GM12878 (cell line): Measurements from ENCODE around the gene OR5M3. TPM values are rescaled to one million over a fixed set of nuclear protein-coding genes. Genes with fewer than 3 reads are reported as not detected.

ENCODE experiments used
- ATAC-seq: fragments of 200-7000 bp; cut with Tn5 transposase; 3 replicates; pipeline ENCODE4 v1.9.1; 2020; ENCODE audit warnings: mild to moderate bottlenecking, moderate library complexity
- BruUV-seq: library from RNA; stranded (reverse); fragments of 400-500 nt; replicated peaks from 2 replicates; lab custom pipeline; 2021; lab: Mats Ljungman, UMichigan
- CTCF ChIA-PET: fragments of 300-600 bp; sonication (Branson Sonifier 250); formaldehyde crosslinking; extraction: SDS; loops from one replicate; lab custom pipeline; 2021; ENCODE audit warnings: inconsistent platforms; lab: Yijun Ruan, JAX
- POLR2A ChIA-PET: fragments of 350-600 bp; formaldehyde crosslinking; extraction: SDS; loops from one replicate; lab custom pipeline; 2021; ENCODE audit warnings: inconsistent platforms; lab: Charles Lee
- RAD21 ChIA-PET: fragments of 300-600 bp; sonication (Branson Sonifier 250); formaldehyde crosslinking; loops from one replicate; lab custom pipeline; 2023; ENCODE audit warnings: antibody characterized with exemption; ENCODE audit not compliant: unreplicated experiment; lab: Charles Lee
- SMC1A ChIA-PET: fragments of 300-600 bp; sonication (Branson Sonifier 250); formaldehyde crosslinking; loops from one replicate; lab custom pipeline; 2023; ENCODE audit not compliant: unreplicated experiment, uncharacterized antibody; lab: Charles Lee
- DNase-seq: peaks from one replicate; pipeline ENCODE4 v3.0.0-alpha.2; 2011; ENCODE audit warnings: low read depth, low spot score
- FAIRE-seq: peaks from 3 replicates; lab custom pipeline; 2011; peaks lifted over from hg19 to GRCh38; lab: Jason Lieb, UNC
- H2AFZ ChIP-seq: 2 replicates; pipeline ENCODE4 v1.6.0; 2011; ENCODE audit warnings: low read depth, low read length, control low read depth; ENCODE audit not compliant: control insufficient read depth
- H3K27ac ChIP-seq: 2 replicates; pipeline ENCODE4 v1.5.1; 2011; ENCODE audit warnings: control low read depth; ENCODE audit not compliant: control insufficient read depth, insufficient read depth
- H3K27me3 ChIP-seq, 2 experiments: replicated peaks in 1 of 2; 2 replicates each; pipeline versions ENCODE4 v1.6.0 to v1.6.1; 2011; ENCODE audit warnings: low read length in 1 of 2; ENCODE audit not compliant: control insufficient read depth in 2 of 2, insufficient read depth in 2 of 2
- H3K36me3 ChIP-seq, 2 experiments: 2 replicates each; pipeline ENCODE4 v1.5.1; 2011; ENCODE audit warnings: low read length in 1 of 2; ENCODE audit not compliant: control insufficient read depth in 2 of 2, insufficient read depth in 2 of 2
- H3K4me1 ChIP-seq: 2 replicates; pipeline ENCODE4 v1.6.1; 2011; ENCODE audit warnings: mild to moderate bottlenecking, low read length, moderate library complexity, mixed read lengths; ENCODE audit not compliant: control insufficient read depth, insufficient read depth
- H3K4me2 ChIP-seq: 2 replicates; pipeline ENCODE4 v1.6.0; 2011; ENCODE audit warnings: control low read depth; ENCODE audit not compliant: control insufficient read depth, insufficient read depth
- H3K4me3 ChIP-seq: fragments of 200-600 bp; sonication (generic); 2 replicates; pipeline ENCODE4 v1.5.1; 2016
- H3K79me2 ChIP-seq: 2 replicates; pipeline ENCODE4 v1.6.0; 2011; ENCODE audit warnings: low read length; ENCODE audit not compliant: control insufficient read depth, insufficient read depth
- H3K9ac ChIP-seq: 2 replicates; pipeline ENCODE4 v1.8.0; 2011; ENCODE audit warnings: low read length, control low read depth, mixed read lengths; ENCODE audit not compliant: control insufficient read depth, insufficient read depth
- H3K9me3 ChIP-seq: replicated peaks from 3 replicates; pipeline ENCODE4 v1.5.1; 2011; ENCODE audit warnings: mild to moderate bottlenecking, low read length; ENCODE audit not compliant: control insufficient read depth, insufficient read depth
- H4K20me1 ChIP-seq: 2 replicates; pipeline ENCODE4 v1.6.0; 2011; ENCODE audit not compliant: control insufficient read depth, insufficient read depth
- EGR1 ChIP-seq, 2 experiments: IDR thresholded peaks; 1 replicate in 1 of 2; 2 replicates in 1 of 2; pipeline ENCODE4 v1.6.1; 2011 to 2012; ENCODE audit warnings: low read depth in 2 of 2, low read length in 2 of 2, borderline replicate concordance in 1 of 2, mild to moderate bottlenecking in 1 of 2, moderate library complexity in 1 of 2
- IKZF2 ChIP-seq, 2 experiments: fragments of 450-650 bp; IDR thresholded peaks; 2 replicates each; pipeline ENCODE4 v1.6.1; 2017; ENCODE audit warnings: mild to moderate bottlenecking in 2 of 2, moderate library complexity in 2 of 2
- KAT2A ChIP-seq: conservative IDR thresholded peaks from 2 replicates; pipeline ENCODE4 v1.6.1; 2011; ENCODE audit warnings: low read depth, low read length; ENCODE audit not compliant: control insufficient read depth
- KDM1A ChIP-seq: fragments of 200-600 bp; sonication (generic); IDR thresholded peaks from 2 replicates; pipeline ENCODE4 v1.6.1; 2016; ENCODE audit warnings: borderline replicate concordance
- NFIC ChIP-seq: IDR thresholded peaks from 2 replicates; pipeline ENCODE4 v1.6.1; 2012; ENCODE audit warnings: low read depth, mild to moderate bottlenecking, inconsistent platforms, low read length, moderate library complexity
- NKRF ChIP-seq: fragments of 450-650 bp; conservative IDR thresholded peaks from 2 replicates; pipeline ENCODE4 v1.6.1; 2017; ENCODE audit warnings: mild to moderate bottlenecking, moderate library complexity
- PBX3 ChIP-seq: IDR thresholded peaks from 2 replicates; pipeline ENCODE4 v1.6.1; 2011; ENCODE audit warnings: mild to moderate bottlenecking, low read depth, low read length, moderate library complexity; ENCODE audit not compliant: insufficient replicate concordance
- SMC3 ChIP-seq: IDR thresholded peaks from 2 replicates; pipeline ENCODE4 v1.6.1; 2011; ENCODE audit warnings: low read length, improper control_type of control experiment, borderline replicate concordance
- ZBTB4 ChIP-seq: fragments of 450-650 bp; formaldehyde crosslinking; IDR thresholded peaks from 2 replicates; pipeline ENCODE4 v1.4.0; 2022; ENCODE audit warnings: mild to moderate bottlenecking, moderate library complexity
- WGBS: methylation state at CpG from one replicate; pipeline ENCODE4 v1.1.6; 2016; ENCODE audit warnings: low lambda C conversion rate; ENCODE audit not compliant: insufficient replicate concordance, insufficient coverage; ENCODE audit errors: missing lambda C conversion rate; 5-methylcytosine and 5-hydroxymethylcytosine counted together
- in situ Hi-C: fragments of 300-500 bp; cut with MboI; formaldehyde crosslinking; loops from 9 replicates; pipeline ENCODE4 v1.14.3; 2018; ENCODE audit warnings: mixed read lengths
- intact Hi-C: fragments of 100-400 bp; cut with micrococcal nuclease; formaldehyde crosslinking; loops from one replicate; pipeline ENCODE4 v1.14.2; 2022; ENCODE audit not compliant: unreplicated experiment
- polyA plus RNA-seq, 11 experiments: library from polyadenylated mRNA; depleted of rRNA in 4 of 11; unstranded in 6 of 11; stranded (reverse) in 5 of 11; fragments of >200 nt; fragmentation: Nextera tagmentation in 4 of 11; fragmentation: Illumina TruSeq in 1 of 11; extraction: Ambion mirVana in 4 of 11; extraction: Trizol in 1 of 11; gene quantifications; 1 replicate in 1 of 11; 2 replicates in 10 of 11; pipeline versions ENCODE4 v1.2.1 to v1.2.3, GENCODE V29; 2011 to 2016; ENCODE audit warnings: inconsistent platforms in 2 of 11, missing spikeins in 2 of 11, low read depth in 1 of 11
- total RNA-seq, 4 experiments: library from RNA; depleted of rRNA in 3 of 4; stranded (reverse); fragments of >200 nt in 3 of 4; fragmentation: Illumina TruSeq in 1 of 4; extraction: Trizol in 1 of 4; gene quantifications; 2 replicates each; pipeline versions ENCODE4 v1.2.1 to v1.2.3, GENCODE V29; 2013 to 2021
- TF ChIP-seq, protein P1 (sequence below): fragments of 450-650 bp; IDR thresholded peaks from 2 replicates; pipeline ENCODE4 v1.6.1; 2017; ENCODE audit warnings: antibody characterized with exemption, mild to moderate bottlenecking, moderate library complexity
- TF ChIP-seq, protein P2 (sequence below): fragments of 450-650 bp; IDR thresholded peaks from 2 replicates; pipeline ENCODE4 v1.6.1; 2018; ENCODE audit warnings: mild to moderate bottlenecking, low read depth, moderate library complexity; ENCODE audit not compliant: partially characterized antibody

Gene OR5M3
- total and polyA plus RNA-seq, 10 of the 15 experiments (the other 5 are each of a cell fraction or from before 2014, with no cell fraction given), result not detected

DNA sequence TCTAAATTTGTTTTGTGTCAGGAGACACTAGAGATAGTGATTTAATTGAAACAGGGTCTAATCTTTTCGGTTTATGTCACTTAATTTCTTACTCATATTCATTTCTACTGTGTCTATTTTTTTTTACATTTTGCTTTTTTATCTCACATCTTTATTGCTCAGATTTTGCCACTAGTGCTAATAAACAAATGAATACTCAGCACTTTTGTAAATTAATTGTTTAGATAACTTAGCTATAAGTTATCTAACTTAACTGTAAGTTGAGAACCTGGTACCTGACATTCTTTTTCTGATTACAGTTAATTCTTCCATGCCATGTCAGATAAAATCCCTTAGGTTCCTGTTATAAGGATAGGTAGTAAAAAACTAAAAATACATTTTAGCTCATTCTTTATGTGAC is 40.1 kb upstream of the OR5M3 start:
- no peaks in the 10 kb centered on the region for H3K36me3 ChIP-seq
- no peaks in the 10 kb centered on the region for H4K20me1 ChIP-seq
- no peaks in the 10 kb centered on the region for H3K9me3 ChIP-seq
- H2AFZ ChIP-seq, result no peak overlapping the region
- FAIRE-seq (no peak), ATAC-seq (no peak), DNase-seq (no peak)
- intact Hi-C loops, result no loop called here
- RAD21 ChIA-PET, result no interaction called here
- CTCF ChIA-PET, result interaction anchor here (0.6 to 0.8 kb wide), 2 partner anchors 10 to 19 kb away, joined by 3 read pairs; no protein-coding TSS in a partner anchor
- WGBS, result 0% methylated on average over 1 of the region's 1 CpG
- POLR2A ChIA-PET, result no interaction called here
- H3K4me3 ChIP-seq, result no peak overlapping the region
- SMC1A ChIA-PET, result interaction anchor here (0.7 kb wide), 2 partner anchors 141 to 736 kb away, joined by 3 read pairs; no protein-coding TSS in a partner anchor
- H3K9ac ChIP-seq, result no peak overlapping the region
- in situ Hi-C loops, result no loop called here
- no peaks in the 10 kb centered on the region for H3K4me1 ChIP-seq
- H3K27ac ChIP-seq, result no peak overlapping the region
- no peaks in the 10 kb centered on the region for H3K79me2 ChIP-seq
- no TSS peak for BruUV-seq
- H3K4me2 ChIP-seq, result no peak overlapping the region
- H3K27me3 ChIP-seq, result no peaks in the 10 kb centered on the region
- TF ChIP-seq, protein P1, sequence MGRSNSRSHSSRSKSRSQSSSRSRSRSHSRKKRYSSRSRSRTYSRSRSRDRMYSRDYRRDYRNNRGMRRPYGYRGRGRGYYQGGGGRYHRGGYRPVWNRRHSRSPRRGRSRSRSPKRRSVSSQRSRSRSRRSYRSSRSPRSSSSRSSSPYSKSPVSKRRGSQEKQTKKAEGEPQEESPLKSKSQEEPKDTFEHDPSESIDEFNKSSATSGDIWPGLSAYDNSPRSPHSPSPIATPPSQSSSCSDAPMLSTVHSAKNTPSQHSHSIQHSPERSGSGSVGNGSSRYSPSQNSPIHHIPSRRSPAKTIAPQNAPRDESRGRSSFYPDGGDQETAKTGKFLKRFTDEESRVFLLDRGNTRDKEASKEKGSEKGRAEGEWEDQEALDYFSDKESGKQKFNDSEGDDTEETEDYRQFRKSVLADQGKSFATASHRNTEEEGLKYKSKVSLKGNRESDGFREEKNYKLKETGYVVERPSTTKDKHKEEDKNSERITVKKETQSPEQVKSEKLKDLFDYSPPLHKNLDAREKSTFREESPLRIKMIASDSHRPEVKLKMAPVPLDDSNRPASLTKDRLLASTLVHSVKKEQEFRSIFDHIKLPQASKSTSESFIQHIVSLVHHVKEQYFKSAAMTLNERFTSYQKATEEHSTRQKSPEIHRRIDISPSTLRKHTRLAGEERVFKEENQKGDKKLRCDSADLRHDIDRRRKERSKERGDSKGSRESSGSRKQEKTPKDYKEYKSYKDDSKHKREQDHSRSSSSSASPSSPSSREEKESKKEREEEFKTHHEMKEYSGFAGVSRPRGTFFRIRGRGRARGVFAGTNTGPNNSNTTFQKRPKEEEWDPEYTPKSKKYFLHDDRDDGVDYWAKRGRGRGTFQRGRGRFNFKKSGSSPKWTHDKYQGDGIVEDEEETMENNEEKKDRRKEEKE, result no peak
- TF ChIP-seq SMC3, result no peak
- no peak for TF ChIP-seq KAT2A
- no peak for TF ChIP-seq KDM1A
- no peak for TF ChIP-seq IKZF2 (IDR thresholded peaks at IDR 0.05)
- no peak for TF ChIP-seq PBX3
- no peak for TF ChIP-seq ZBTB4 (CRISPR knock-in tag)
- TF ChIP-seq, protein P2, sequence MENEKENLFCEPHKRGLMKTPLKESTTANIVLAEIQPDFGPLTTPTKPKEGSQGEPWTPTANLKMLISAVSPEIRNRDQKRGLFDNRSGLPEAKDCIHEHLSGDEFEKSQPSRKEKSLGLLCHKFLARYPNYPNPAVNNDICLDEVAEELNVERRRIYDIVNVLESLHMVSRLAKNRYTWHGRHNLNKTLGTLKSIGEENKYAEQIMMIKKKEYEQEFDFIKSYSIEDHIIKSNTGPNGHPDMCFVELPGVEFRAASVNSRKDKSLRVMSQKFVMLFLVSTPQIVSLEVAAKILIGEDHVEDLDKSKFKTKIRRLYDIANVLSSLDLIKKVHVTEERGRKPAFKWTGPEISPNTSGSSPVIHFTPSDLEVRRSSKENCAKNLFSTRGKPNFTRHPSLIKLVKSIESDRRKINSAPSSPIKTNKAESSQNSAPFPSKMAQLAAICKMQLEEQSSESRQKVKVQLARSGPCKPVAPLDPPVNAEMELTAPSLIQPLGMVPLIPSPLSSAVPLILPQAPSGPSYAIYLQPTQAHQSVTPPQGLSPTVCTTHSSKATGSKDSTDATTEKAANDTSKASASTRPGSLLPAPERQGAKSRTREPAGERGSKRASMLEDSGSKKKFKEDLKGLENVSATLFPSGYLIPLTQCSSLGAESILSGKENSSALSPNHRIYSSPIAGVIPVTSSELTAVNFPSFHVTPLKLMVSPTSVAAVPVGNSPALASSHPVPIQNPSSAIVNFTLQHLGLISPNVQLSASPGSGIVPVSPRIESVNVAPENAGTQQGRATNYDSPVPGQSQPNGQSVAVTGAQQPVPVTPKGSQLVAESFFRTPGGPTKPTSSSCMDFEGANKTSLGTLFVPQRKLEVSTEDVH, result no peak
- TF ChIP-seq EGR1 (IDR thresholded peaks at IDR 0.05; ENCODE audit: borderline replicate concordance in 1 of 2, low read depth in 2 of 2, low read length in 2 of 2), result no peak
- no peak for TF ChIP-seq NKRF
- TF ChIP-seq NFIC, result no peak
